HEK293T (cell line): Measurements from ENCODE around the gene CFAP100.

Experiments used
- BHLHE40 ChIP-seq: fragments of 450-650 bp; IDR thresholded peaks from 2 replicates; pipeline ENCODE4 v1.6.1; 2016; ENCODE audit warnings: mild to moderate bottlenecking, moderate library complexity, borderline replicate concordance
- FOXM1 ChIP-seq: fragments of 450-650 bp; IDR thresholded peaks from 2 replicates; pipeline ENCODE4 v1.6.1; 2017; ENCODE audit warnings: mild to moderate bottlenecking, borderline replicate concordance
- HDGF ChIP-seq: fragments of 450-650 bp; IDR thresholded peaks from 2 replicates; pipeline ENCODE4 v1.6.1; 2017; ENCODE audit warnings: antibody characterized with exemption, borderline replicate concordance
- SP1 ChIP-seq: fragments of 450-650 bp; IDR thresholded peaks from 2 replicates; pipeline ENCODE4 v1.6.1; 2017
- SUZ12 ChIP-seq: fragments of 450-650 bp; IDR thresholded peaks from 2 replicates; pipeline ENCODE4 v1.6.1; 2016; ENCODE audit warnings: mild to moderate bottlenecking
- TARDBP ChIP-seq: fragments of 450-650 bp; IDR thresholded peaks from 2 replicates; pipeline ENCODE4 v1.6.1; 2016

GRCh38 chr3:126407412-126408044, 12.8 kb downstream of the CFAP100 start:
- TF ChIP-seq BHLHE40: no peak
- no peak for TF ChIP-seq SP1
- no peak for TF ChIP-seq HDGF
- no peak for TF ChIP-seq FOXM1
- TF ChIP-seq SUZ12: no peak
- no peak for TF ChIP-seq TARDBP
